HG03442 (cell line): ENCODE measurements around the gene SERPINH1.
A peak's percentile ranks its signal among the peaks of the same experiment; 100 is the strongest.
"Not testable (repeated sequence)": the region's sequence is repeated elsewhere in the genome, so short reads cannot be mapped to it uniquely, and the experiment has no call there.

Source experiments
- ATAC-seq: cut with Tn5 transposase; IDR thresholded peaks from one replicate; pipeline ENCODE4 v1.9.1; 2021; ENCODE audit warnings: mild to moderate bottlenecking, moderate library complexity; ENCODE audit not compliant: unreplicated experiment

SERPINH1 gene

DNA sequence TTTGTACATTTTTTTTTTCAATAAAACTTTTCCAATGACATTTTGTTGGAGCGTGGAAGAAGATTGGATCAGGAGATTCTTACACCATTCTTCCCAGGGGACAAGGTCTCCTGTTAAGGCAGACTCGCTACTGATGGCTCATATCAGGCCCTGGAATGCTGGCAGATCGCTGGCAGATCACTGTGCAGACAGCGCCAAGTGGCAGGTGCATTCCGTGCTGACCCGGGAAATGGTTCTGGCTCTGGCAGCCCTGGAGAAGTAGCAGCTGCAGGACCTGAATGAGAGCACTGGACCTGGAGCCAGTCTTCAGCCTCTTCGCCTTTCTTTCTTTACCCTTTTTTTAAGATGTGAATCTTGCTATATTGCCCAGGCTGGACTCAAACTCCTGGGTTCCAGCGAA lies 10.7 kb downstream of the SERPINH1 start:
- no peak for ATAC-seq

- ATAC-seq: no peak
Observed at GRCh38 chr11:75574698-75575602, 12.9 kb downstream of the SERPINH1 start.

DNA sequence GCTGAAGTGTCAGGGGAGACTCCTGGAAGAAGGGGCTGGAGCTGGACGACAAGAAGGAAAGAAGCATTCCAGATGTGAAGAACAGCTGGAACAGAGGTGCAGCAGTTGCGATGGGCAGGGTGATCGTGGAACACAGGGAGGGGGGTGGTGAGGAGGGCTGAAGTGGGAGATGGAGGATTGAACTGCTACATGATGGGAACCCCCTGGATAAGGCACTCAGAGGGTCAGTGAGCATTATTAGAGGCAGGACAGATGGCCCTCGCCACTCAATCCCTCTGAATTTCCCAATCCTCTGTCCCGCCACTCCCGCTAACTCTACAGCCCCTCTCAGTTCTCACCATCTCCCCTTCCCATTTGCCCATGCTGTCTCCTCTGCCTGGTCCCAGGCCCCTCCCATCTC lies 14.0 kb downstream of the SERPINH1 start:
- no peak for ATAC-seq

- no peak for ATAC-seq
Observed at GRCh38 chr11:75576499-75576918, 14.5 kb downstream of the SERPINH1 start.

GRCh38 chr11:75577207-75577606 lies 15.2 kb downstream of the SERPINH1 start:
- no peak for ATAC-seq

GRCh38 chr11:75578977-75579376 lies 16.9 kb downstream of the SERPINH1 start:
- no peak for ATAC-seq

- ATAC-seq: no peak
Observed at GRCh38 chr11:75579841-75580240, 17.8 kb downstream of the SERPINH1 start.

GRCh38 chr11:75582506-75582894 lies 20.4 kb downstream of the SERPINH1 start:
- ATAC-seq: no peak

DNA sequence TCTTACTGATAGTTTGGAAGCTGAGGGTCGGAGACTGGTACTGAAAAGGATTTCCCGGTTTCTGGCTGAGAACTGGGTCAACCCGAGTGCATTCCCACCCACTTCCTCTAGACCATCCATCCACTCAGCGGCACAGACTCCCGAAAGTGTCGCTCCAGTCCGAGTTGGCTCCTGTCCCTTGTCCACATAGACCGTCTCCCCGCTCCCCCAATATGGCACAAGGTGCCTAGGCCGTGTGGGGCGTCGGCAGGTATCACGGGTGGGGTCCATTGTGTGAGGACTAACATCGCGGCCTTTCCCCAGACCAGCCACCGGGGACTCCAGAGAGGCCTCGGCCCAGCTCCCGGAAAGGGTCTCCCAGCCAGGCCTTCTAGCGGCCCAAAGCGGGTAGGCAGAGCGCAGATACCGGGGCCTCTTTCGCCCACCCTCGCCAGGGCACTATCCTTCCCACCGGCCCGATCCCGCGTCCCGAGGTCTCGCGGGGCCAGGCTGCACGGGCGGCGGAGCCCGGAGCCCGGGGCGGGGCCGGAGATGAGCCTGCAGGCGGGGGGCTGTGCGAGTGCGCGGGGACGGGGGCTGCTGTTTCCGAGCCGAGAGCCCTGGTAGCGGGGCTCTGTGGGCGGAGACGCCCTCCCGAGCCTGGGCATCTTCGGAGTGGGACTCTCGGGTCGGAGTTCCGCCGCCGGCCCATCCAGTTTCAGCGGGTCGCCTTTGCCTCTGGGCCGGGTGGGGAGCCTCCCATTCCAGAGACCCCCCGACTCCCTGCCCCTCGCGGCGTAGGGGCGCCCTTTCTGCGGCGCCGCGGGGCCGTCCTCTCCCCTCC lies 21.1 kb downstream of the SERPINH1 start:
- ATAC-seq: peak; percentile 63

DNA sequence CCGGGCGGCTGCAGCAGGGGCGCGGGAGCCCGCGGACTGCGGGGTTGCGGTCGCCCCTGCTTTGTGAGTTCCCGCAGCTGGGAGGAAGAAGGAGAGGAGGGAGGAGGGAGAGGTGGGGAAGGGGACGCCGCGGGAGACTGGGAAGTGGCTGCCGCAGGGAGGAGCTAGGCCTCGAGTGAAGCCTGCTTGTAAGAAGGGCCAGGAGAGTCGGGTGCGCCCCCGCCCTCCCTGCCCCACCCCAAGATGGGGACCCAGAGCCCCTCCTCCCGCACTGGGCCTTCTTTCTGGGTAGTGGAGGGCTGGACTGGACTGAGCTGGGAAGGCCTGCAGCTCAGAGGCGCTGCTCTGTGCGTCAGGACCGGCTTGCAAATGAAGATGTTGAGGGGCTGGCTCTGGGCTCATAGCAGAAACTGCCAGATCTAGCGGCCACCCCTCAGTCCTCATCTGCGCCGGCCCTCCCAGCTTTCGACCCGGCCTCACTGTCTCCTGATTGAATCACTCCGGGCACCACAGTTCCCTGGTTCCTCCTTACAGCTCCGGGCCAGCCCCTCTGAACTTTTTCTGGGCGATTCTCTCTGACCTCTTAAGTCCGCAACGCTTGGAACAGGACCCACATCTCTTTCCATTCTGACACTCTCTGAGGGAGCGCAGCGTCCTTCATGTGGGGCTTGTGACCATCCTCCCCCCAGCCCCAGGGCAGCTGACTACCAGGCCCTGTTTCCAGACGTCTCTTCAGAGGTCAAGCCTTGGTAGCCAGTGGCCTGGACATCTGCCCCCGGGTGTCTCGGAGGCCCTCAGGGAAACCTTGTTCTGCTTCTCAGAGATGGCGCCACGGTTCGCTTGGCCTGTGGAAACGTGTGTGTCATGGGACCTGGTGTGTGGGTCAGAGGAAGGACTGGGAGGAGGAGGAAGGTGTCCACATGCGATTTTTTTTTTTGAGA lies 21.9 kb downstream of the SERPINH1 start:
- no peak for ATAC-seq

DNA sequence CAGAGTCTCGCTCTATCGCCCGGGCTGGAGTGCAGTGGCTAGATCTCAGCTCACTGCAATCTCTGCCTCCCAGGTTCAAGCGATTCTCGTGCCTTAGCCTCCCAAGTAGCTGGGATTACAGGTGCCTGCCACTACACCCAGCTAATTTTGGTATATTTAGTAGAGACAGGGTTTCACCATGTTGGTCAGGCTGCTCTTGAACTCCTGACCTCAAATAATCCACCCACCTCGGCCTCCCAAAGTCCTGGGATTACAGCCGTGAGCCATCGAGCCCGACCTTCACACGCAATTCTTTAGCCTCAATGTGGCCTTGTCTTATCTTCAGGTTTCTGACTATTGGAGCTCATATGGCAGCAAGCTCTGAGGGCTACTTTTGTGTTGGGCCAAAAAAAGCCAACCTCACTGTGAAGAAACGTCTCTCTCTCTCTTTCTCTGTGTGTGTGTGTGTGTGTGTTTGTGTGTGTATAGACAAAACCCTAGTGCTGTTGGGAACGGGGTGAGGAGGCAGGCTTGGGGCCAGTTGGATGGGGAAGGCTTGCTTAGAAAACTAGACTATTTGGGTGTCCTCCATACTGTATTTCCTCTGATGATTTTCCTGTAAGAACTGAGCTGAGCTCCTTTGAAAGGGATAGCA lies 22.7 kb downstream of the SERPINH1 start:
- ATAC-seq: not testable (repeated sequence)

GRCh38 chr11:75585293-75585670 lies 23.2 kb downstream of the SERPINH1 start:
- ATAC-seq: no peak

DNA sequence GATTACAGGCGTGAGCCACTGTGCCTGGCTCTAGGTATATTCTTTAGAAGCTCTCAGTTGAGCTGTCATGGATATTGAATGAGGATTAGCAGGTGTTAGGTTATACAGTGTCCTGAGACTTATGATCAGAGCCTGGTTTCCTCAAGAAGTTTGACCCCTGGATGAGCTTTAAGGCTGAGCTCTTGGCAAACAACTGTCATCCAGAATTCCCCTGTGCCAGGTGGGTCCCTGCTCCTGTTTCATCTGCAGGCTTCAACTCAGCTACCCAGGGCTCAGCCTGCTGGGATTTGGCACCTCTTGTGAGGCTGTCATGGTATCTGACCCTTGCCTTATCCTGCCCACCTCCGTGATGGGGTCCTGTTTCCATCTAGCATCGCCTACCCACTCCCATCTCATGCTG lies 24.3 kb downstream of the SERPINH1 start:
- ATAC-seq: no peak

GRCh38 chr11:75588051-75588481 lies 26.0 kb downstream of the SERPINH1 start:
- ATAC-seq: no peak

DNA sequence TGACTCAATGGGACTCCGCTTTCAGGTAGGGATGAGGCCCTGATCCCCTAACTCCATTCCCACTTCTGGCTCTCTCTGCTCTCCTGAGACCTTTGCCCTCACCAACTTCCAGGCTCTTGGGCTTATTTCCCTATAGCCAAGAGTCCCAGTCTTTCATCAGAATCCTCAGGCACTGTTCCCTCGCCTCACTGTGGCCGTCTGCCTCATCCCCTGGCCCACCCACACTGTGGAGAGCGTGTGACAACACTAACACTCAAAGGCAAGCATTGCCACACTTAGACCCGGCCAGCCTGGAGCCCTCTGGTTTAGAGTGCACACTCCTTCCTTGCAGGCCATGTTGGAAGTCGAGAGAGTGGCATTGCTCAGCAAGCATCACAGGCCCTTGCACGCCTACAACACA lies 27.0 kb downstream of the SERPINH1 start:
- no peak for ATAC-seq

GRCh38 chr11:75589933-75590332 lies 27.9 kb downstream of the SERPINH1 start:
- ATAC-seq: no peak

DNA sequence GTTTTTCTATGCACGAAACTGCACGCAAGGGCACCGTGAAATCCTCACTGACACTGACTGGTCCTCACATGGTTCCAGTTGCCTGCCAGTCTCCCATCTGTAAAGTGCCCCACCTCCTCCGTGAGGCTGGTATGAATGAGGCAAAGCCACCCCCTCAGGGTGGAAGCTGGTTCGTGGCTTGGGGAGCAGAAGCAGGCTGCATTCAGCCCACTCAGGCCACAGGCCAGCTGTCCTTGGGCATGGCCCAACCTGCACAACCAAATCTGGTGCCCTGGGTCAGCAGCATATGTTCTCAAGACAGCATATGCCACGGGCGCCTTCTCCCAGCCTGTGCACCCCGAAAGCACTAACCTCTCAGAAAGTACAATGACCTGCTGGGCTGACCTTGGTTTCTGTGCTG lies 29.3 kb downstream of the SERPINH1 start:
- ATAC-seq: no peak

DNA sequence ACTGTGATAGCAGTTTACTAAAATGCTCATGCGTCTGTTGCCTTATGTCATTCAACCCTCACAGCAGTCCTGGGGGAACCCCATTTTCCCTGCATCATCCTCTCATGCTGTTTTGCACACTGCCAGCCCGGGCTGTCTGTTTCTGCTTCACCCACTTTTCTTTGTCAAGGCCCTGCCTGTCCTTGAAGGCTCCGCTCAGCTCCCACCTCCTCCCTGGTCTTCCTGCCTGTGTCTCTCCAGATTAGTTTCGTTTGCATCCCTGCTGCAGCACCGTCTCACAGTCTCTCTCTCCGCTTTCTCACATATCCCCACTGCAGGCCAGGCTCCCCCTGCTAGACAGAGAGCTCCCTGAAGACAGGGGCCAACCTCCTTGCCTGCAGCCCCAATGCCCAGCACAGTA lies 29.9 kb downstream of the SERPINH1 start:
- no peak for ATAC-seq

- ATAC-seq: no peak
Observed at GRCh38 chr11:75592715-75593114, 30.7 kb downstream of the SERPINH1 start.

- no peak for ATAC-seq
Observed at GRCh38 chr11:75593286-75593915, 31.3 kb downstream of the SERPINH1 start.
